GM19239 (cell line): ENCODE measurements around the gene UBE2I.
"Not testable (repeated sequence)": the region's sequence is repeated elsewhere in the genome, so short reads cannot be mapped to it uniquely, and the experiment has no call there.

Experiments used
- DNase-seq: peaks from one replicate; pipeline ENCODE4 v3.0.0; 2011; ENCODE audit warnings: low spot score; ENCODE audit not compliant: insufficient read length
- FAIRE-seq: peaks from 2 replicates; lab custom pipeline; 2011; peaks lifted over from hg19 to GRCh38; lab: Jason Lieb, UNC

UBE2I gene

DNA sequence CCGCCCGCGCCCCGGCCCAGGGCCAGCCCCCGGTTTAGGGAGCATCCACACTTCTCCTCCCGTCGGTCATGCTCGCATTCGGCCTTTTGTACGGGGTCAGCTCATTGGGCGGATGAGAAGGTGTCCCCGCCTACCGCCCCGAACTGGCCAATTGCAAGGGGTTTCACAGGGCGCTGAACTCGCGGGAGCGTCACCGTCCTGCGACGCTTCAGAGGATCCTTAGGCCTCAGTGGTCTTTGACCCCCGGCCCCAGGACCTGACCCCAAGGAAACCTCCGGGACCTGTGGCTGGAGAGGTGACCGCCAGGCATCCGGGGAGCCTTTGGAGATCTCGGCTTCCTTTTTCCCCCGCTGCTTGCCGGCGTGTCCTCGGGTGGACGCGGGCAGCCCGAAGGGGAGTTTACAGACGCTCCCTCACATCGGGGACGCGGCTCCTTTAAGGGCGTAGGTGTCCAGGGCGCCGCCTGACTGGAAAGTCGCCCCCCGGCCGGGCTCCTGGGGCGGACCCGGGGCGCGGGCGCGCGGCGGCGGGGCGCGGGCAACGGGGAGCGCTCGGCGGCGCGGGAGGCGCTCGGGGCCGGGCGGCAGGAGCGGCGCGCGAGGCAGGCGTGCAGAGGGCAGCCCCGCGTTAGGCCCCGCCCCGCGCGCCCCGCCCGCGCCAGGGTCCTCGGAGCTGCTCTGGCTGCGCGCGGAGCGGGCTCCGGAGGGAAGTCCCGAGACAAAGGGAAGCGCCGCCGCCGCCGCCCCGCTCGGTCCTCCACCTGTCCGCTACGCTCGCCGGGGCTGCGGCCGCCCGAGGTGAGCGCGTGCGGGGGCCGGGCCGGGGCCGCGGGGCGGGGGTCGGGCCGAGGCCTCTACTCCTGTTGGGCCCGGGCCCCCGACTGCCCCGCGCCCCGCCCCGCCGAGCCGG is at the start of gene UBE2I:
TSS of gene UBE2I (plus strand) at position 660 of the 909 bp plus-strand sequence. CDS start 4,395 bp downstream, outside the sequence.
- DNase-seq: peak; percentile 96
- FAIRE-seq: peak; percentile 100

DNA sequence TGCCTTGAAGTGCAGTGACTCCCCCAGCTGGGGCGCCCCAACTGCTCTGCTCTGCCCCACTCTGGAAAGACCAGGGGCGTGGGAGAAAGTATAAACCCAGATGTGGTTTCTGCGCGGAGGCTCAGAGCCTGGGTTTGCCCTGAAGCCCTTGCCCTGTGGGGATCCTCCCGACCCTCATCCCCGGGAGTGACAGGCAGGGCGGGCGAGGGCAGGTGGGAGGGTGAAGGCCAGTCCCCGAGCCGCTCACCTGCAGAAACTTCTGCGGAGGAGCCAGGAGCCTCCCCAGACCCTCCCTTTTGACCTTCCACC is 49.7 kb upstream of the UBE2I start:
- FAIRE-seq (no peak), DNase-seq (no peak)

DNA sequence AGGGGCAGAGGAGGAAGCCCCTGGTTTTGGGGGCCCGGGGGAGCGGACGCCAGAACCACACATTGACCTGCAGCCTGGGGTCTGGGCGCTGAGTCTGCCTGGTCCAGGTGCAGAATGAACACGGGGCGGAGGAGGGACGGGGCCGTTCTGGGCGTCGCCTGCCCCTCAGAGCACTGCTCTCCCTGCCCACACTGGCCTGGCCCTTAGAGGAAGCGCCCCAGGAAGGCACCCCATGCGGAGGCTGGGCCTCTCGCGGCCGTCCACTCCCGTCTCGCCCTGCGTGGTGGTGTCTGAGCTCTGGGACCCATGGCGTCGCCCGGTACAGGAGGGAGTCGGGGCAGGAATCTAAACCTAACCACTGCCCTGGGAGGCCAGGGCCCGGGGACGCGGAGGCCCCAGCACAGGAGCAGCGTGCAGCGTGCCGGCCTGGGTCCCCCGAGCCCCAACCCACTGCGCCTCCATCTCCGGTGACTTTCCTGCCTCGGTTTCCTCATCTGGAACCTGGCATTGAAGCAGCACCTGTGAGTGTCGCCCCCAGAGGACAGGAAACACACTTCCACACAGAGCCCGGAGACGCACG is 49.2 kb upstream of the UBE2I start:
- DNase-seq: no peak
- no peak for FAIRE-seq

DNA sequence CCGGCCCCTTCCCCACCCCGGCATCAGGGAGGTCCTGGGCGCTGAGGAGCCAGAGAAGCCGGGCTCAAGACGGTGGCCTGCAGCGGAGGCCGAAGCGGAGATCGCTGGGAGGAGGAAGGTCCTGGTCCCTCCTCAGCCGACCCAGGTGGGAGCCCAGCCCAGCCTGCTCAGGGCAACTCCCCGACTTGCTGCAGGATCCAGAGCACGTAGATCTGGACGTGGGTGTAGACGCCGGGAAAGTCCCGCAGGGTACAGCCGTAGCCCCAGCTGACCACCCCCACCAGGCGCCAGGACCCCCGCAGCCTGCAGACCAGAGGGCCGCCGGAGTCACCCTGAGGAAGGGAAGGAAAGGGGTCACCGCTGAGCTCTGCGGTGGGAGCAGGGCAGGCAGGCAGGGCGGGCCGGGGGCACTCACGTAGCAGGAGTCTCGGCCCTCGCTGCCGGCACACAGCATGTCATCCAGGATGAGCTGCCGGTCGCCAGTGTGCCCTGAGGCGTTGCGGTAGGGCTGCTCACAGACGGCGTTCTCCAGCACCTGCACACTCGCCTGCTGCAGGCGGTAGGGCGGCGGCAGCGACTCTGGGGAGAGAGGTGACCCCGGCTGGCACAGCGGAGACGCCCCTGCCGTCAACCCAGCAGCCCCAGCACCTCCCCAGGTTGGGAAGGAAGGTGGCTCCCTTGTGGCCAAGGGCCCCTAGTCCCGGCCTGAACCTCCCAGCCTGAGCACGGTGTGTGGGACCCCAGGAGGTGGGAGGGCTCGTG is 48.1 kb upstream of the UBE2I start:
- DNase-seq (no peak), FAIRE-seq (no peak)

DNA sequence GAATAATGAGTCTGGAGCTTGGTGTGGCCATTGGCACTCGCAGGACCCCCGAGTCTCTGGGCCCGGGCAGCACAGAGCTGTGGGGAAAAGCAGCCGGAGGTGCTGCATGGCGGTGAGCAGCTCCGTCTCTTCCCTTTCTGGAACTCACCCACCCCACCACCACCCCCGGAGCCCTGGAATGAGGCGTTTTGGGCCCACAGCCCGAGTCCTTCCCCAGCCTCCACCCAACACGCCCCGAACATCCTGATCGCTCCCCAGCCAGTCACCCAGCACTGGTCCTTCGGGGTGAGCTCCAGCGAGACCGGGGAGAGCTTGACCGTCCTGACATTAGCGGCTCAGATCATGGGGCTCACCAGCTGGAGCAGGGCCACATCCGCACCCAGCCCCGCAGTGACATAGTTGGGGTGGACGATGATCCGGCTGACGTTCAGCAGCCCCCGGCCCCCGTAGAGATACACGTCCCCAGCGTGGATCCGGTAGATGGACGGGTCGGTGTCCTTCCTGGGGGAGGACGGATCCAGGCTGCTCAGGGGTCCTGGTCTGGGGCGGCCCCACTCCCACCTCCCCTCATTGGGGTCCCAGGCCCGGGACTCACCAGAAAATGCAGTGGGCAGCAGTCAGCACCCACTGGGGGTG is 47.1 kb upstream of the UBE2I start:
- DNase-seq (no peak), FAIRE-seq (no peak)

DNA sequence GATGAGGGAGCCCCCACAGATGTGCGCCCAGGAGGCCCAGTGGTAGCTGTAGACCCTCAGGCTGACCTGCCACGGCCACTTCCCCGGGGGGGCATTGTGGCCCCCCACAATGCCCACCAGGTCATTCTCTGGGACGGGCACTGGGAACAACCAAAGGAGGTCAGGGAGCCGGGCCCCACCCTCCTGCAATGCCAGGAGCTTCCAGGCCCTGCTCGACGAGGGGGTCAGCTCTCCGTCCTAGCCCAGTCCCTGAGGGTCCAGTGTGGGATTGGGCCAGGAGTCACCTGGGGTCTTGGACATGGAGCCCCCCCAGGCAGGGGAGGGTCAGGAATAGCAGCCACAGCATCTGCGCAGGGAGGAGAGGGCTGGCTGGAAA is 46.6 kb upstream of the UBE2I start:
- DNase-seq: no peak

DNA sequence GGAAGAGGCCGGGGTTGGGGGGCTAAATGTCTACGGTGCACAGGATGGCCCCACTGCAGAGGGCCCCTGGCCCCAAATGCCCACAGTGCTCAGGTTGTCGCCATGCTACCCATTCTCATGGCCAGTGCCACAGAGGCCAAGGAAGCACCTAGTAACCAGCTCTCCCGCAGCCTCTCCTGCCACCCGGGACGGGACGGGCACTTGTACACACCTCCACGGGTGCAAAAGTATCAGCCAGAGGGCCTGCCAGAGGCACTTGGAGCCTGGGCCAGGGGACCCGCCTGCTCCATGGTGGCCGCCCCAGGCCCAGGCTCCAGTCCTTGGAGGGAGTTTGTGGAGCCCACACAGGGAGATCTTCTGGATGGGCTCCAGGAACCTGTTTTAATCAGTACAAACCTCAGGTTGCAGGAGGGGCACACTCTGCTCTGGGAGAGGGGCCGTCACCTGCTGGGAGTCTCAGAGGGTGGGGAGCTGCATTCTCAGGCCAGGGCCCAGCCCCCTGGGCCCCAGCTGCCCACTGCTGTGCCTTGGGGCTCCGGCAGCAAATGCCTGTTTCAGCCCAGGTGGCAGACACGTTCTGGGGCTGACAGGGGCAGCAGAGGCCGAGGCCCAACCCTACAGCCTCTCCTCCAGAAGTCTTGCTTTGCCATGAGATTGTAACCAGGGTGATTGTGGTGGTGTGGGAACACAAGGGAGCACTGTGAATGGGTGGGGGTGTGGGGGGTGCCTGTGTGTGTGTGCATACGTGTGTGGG is 45.7 kb upstream of the UBE2I start:
- FAIRE-seq (no peak), DNase-seq (no peak)

More for the DNA sequence above, 46.6 kb upstream of the UBE2I start:
- no peak for FAIRE-seq

DNA sequence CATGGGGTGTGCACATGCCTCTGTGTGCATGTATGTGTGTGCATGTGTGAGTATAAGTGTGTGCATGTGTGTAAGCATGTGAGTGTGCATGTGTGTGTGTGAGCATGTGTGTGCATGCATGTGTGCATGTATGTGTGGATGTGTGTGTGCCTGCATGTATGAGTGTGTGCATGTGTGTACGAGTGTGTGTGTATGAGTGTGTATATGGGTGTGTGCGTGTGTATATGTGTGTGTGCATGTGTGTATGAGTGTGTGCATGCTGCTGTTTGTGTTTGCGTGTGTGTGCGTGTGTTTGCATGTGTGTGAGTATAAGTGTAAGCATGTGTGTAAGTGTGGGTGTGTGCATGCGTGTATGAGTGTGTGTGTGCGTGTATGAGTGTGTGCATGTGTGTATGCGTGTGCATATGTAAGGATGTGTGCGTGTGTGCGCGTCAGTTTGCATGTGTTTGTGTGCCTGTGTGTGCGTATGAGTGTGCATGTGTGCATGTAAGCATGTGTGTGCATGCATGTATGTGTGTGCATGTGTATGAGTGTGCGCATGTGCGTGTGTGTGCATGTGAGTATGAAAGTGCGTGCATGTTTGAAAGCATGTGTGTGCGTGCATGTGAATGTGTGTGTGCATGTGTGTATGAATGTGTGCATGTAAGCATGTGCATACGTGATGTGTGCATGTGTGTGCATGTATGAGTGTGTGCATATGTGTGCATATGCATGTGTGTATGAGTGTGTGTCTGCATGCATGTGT is 44.9 kb upstream of the UBE2I start:
- FAIRE-seq (no peak), DNase-seq (no peak)

DNA sequence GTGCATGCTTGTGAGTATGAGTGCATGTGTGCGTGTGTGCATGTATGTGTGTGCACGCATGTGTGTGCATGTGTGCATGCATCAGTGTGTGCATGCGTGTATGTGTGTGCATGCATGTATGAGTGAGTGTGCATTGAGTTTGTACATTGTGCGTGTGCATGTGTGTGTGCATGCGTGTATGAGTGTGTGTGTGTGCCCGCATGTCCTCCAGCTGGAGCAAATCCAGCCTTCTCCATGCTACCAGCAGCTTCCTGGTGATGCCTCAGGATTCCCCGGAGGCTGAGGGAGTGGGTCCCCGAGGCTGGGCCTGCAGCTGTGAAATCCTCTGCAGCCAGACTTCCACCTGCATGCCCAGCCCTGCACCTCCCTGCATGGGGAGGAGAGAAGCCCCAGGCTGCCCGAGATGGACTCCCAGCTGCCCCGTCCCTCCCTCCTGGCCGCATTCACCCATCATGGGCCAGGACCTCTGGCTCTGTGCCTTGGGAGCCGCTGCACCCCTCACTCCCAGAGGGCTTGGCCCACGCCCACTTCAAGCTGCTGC is 44.3 kb upstream of the UBE2I start:
- no peak for DNase-seq

DNA sequence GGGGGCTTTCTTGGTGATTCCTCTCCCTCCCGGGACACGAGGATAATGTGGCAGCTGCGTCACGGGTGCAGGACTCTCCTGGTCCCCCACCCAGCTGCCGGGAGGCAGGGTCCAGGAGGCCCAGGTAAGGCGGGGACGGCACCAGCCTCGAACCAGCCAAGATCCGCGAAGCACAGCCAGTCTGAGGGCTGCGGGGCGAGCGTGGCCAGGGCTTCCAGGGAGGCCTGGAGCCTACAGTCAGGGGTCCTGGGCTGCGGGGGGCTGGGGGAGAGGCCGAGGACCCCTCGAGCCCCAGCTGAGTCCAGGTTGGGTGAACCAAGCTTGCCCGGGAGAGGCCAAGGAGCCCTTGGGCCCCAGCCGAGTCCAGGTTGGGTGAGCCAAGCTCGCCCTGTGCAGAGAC is 43.6 kb upstream of the UBE2I start:
- DNase-seq (no peak), FAIRE-seq (no peak)

More for the DNA sequence above, 44.3 kb upstream of the UBE2I start:
- no peak for FAIRE-seq

DNA sequence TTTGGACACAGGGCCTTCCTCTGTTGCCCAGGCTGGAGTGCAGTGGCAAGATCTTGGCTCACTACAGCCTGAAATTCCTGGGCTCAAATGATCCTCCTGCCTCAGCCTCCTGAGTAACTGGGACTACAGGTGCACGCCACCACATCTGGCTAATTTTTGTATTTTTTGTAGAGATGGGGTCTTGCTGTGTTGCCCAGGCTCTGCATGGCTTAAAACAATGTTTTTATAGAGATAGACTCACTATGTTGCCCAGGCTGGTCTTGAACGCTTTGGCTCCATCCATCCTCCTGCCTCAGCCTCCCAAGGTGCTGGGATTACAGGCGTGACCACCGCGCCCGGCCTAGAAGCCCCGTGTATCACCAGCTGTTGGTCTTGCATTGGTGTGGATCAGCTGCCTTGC is 40.0 kb upstream of the UBE2I start:
- not testable (repeated sequence) for DNase-seq, FAIRE-seq

DNA sequence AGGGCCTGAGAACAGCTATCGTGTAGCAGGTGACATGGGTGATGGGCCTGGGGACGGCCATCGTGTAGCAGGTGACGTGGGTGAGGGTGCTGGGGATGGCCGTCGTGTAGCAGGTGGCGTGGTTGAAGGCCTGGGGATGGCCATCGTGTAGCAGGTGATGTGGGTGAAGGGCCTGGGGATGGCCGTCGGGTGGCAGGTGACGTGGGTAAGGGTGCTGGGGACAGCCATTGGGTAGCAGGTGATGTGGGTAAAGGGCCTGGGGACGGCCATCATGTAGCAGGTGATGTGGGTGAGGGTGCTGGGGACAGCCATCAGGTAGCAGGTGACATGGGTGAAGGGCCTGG is 38.1 kb upstream of the UBE2I start:
- no peak for DNase-seq
- no peak for FAIRE-seq

DNA sequence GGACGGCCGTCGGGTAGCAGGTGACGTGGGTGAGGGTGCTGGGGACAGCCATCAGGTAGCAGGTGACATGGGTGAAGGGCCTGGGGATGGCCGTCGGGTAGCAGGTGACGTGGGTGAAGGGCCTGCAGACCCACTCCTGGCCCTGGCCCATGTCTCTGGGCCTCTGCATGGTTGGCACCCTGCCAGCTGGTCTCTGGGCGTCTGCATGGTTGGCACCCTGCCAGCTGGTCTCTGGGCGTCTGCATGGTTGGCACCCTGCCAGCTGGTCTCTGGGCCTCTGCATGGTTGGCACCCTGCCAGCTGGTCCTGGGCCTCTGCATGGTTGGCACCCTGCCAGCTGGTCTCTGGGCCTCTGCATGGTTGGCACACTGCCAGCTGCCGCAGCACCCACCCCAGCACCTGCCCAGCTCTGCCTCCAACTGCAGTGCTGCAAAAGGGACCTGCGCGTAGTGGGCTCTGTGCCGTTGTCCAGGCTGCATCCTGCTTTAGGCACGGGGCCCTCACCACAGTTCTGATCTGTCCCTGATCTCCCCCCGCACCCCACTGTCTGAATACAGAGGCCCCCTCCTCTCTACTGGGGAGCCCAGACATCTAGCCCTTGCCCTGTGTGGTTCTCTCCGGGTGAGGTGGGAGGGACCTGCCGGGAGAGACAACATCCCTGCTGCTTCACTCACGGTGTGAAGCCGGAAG is 37.6 kb upstream of the UBE2I start:
- not testable (repeated sequence) for DNase-seq, FAIRE-seq

DNA sequence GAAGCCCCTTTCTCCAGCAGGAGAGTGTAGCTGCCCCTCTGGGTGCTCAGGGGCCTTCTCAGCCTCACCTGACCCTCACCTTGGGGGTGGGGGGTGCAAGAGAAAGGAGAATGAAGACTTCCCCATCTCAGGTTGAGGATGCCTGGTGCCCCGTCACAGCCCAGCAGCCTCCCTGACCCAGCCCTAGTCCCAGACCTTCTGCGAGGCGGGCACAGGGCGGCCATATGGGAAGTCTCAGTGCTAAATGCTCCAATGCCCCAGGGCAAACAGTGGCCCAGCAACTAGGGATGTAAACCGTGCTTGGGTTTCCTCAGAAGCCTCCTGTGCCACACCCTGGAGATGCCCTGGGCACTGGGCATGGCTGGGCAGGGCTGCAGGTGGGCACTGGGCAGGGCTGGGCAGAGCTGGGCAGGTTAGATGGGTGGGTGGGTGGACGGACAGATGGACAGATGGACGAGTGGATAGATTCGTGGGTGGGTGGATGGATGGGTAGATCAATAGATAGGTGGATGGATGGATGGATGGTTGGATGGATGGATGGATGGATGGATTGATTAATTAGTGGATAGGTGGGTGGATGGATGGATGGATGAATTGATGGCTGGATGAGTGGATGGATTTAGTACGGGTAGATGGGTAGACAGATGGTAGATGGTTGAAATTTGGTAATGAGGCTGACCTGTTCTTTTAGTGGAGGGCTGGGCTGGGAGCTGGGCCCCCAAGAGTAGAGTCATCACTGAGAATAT is 36.8 kb upstream of the UBE2I start:
- no peak for DNase-seq
- no peak for FAIRE-seq

DNA sequence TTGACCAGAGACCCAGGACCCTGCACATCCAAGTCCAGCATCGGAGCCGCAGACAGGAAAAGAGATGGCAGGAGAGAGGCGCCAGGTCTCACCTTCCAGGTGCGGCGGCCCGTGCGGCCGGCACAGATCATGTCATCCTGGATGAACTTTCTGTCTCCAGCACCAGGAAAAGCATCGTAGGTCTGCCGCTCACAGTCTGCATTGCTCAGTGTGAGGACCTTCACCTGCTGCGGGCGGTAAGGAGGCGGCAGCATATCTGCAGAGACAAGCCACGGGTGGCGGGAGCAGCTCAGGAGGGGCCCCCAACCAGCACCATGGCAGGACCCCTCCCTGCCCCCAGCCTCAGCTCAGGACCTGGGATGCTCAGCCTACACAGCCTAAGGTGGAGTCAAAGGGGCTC is 35.6 kb upstream of the UBE2I start:
- DNase-seq (no peak), FAIRE-seq (no peak)

DNA sequence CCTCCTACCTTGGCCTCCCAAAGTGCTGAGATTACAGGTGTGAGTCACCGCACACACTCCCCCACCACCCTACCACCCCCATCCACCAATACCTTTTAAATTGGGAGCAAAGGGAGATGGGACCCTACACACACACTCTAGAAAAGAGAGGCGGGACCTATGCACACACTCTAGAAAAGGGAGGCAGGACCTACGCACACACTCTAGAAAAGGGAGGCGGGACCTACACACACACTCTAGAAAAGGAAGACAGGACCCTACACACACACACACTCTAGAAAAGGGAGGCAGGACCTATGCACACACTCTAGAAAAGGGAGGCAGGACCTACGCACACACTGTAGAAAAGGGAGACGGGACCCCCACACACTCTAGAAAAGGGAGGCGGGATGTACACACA is 34.7 kb upstream of the UBE2I start:
- FAIRE-seq: no peak

DNA sequence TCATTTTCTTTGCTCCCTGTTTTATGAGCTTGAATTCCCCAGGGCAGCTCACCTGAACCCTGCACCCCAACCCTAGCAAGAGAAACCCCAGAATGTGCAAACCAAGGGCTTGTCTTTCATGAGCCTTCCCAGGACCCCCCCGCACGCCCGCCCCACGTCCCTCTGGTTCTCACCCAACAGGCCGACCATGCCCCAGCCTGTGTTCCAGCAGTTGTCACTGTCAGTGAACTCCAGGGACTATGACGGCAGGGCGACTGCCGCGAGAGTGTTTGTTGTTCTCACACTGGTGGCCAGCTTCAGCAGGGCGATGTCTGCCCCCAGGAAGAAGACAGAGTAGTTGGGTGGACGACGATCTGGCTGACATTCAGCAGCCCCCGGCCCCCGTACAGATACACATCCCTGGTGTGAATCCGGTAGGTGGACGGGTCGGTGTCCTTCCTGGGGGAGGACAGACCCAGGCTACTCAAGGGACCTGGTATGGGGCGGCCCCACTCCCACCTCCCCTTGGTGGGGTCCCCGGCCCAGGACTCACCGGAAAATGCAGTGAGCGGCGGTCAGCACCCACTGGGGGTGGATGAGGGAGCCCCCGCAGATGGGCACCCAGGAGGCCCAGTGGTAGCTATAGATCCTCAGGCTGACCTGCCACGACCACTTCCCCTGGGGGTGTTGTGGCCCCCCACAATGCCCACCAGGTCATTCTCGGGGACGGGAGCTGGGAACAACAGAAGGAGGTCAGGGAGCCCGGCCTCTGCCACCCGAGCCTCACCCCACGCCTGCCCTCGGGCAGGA is 33.5 kb upstream of the UBE2I start:
- FAIRE-seq (no peak), DNase-seq (no peak)

More for the DNA sequence above, 34.7 kb upstream of the UBE2I start:
- DNase-seq: no peak
